Common myeloid progenitor, CD34-positive (primary cell): ENCODE data around the gene RNASEH2B.

Experiments
- CTCF ChIA-PET: fragments of 350-600 bp; sonication (Branson Sonifier 250); formaldehyde crosslinking; loops from one replicate; lab custom pipeline; 2021; ENCODE audit warnings: antibody characterized with exemption; lab: Charles Lee
- POLR2A ChIA-PET: fragments of 350-600 bp; sonication (Branson Sonifier 250); formaldehyde crosslinking; loops from one replicate; lab custom pipeline; 2021; ENCODE audit warnings: antibody characterized with exemption; lab: Charles Lee
- DNase-seq, 3 donors: peaks; one replicate each; pipeline versions ENCODE4 v3.0.0 to v3.0.0-alpha.2; 2013
- H3K27ac ChIP-seq, 2 experiments: 1 replicate in 1 of 2; 2 replicates in 1 of 2; pipeline ENCODE4 v1.7.0; 2013; ENCODE audit warnings: inconsistent platforms in 2 of 2, low read length in 2 of 2, mild to moderate bottlenecking in 2 of 2, low read depth in 1 of 2, moderate library complexity in 1 of 2; ENCODE audit not compliant: severe bottlenecking in 2 of 2, insufficient read depth in 1 of 2, poor library complexity in 1 of 2
- H3K27me3 ChIP-seq, 5 experiments: replicated peaks in 2 of 5; 1 replicate in 3 of 5; 2 replicates in 2 of 5; pipeline versions ENCODE4 v1.6.1 to v1.7.0; 2013; ENCODE audit warnings: low read length in 4 of 5, mild to moderate bottlenecking in 2 of 5, moderate library complexity in 2 of 5, inconsistent platforms in 1 of 5; ENCODE audit not compliant: insufficient read depth in 5 of 5, control insufficient read depth in 4 of 5
- H3K36me3 ChIP-seq, 4 experiments: 1 replicate in 2 of 4; 2 replicates in 2 of 4; pipeline versions ENCODE4 v1.6.1 to v1.7.0; 2013; ENCODE audit warnings: low read length in 3 of 4, control low read depth in 1 of 4, mild to moderate bottlenecking in 1 of 4; ENCODE audit not compliant: control insufficient read depth in 4 of 4, insufficient read depth in 4 of 4
- H3K4me1 ChIP-seq, 4 experiments: 1 replicate in 3 of 4; 2 replicates in 1 of 4; pipeline versions ENCODE4 v1.6.1 to v1.7.1; 2013; ENCODE audit warnings: low read length in 3 of 4, mild to moderate bottlenecking in 3 of 4, control low read depth in 1 of 4, inconsistent platforms in 1 of 4, moderate library complexity in 1 of 4; ENCODE audit not compliant: control insufficient read depth in 4 of 4, insufficient read depth in 4 of 4; ENCODE audit errors: control extremely low read depth in 1 of 4
- H3K4me3 ChIP-seq, 7 experiments: 1 replicate in 4 of 7; 2 replicates in 3 of 7; pipeline versions ENCODE4 v1.5.1 to v1.7.0; 2013; ENCODE audit warnings: mild to moderate bottlenecking in 7 of 7, low read length in 6 of 7, moderate library complexity in 6 of 7, inconsistent platforms in 2 of 7, low read depth in 2 of 7, control low read depth in 1 of 7; ENCODE audit not compliant: insufficient read depth in 4 of 7, control insufficient read depth in 1 of 7; ENCODE audit errors: extremely low read depth in 1 of 7
- H3K9me3 ChIP-seq, 5 experiments: 1 replicate in 4 of 5; 2 replicates in 1 of 5; pipeline versions ENCODE4 v1.6.1 to v1.7.1; 2013; ENCODE audit warnings: low read length in 4 of 5, mild to moderate bottlenecking in 2 of 5, inconsistent platforms in 1 of 5, low read depth in 1 of 5, moderate library complexity in 1 of 5; ENCODE audit not compliant: control insufficient read depth in 4 of 5, insufficient read depth in 2 of 5; ENCODE audit errors: control extremely low read depth in 1 of 5
- WGBS: methylation state at CpG from one replicate; pipeline ENCODE4 v1.1.5; 2013; ENCODE audit not compliant: insufficient coverage; 5-methylcytosine and 5-hydroxymethylcytosine counted together

The RNASEH2B gene

DNA sequence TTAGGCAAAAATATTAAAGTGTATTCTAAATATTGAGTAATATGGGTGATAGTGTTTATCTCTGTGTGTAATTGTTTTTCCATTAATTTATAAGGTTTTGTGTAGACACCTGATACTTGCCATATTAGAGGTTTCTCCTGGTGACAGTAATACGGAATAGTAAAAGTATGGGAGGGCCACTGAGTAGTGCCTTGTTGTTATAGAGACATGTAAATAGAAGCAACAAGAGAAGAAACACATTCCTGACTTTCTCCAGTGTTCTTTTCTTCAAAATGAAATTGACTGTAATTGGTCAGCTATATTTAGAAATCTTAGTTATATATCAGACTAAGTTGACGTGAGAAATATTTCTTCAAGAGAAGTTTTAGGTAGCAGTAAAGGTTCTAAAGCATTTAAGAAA, 18.5 kb downstream of the RNASEH2B start:
- Histone ChIP-seq H3K36me3 (peaks cover 17 to 51% (median 36%) of the 10 kb centered on the region in 4 experiments), H3K4me3 (no peak overlapping the region), H3K4me1 (peaks cover 0 to 8% (median 7%) of the 10 kb centered on the region in 4 experiments), H3K9me3 (peaks cover 7 to 28% (median 9%) of the 10 kb centered on the region in 5 experiments), H3K27me3 (no peaks in the 10 kb centered on the region), H3K27ac (no peak overlapping the region)
- DNase-seq, result peak in 1 of 3 donors; percentile 23
- ChIA-PET CTCF (interaction anchor here (0.6 to 1.6 kb wide), 7 partner anchors 10 to 953 kb away, joined by 3 to 6 read pairs (median 3); no protein-coding TSS in a partner anchor), POLR2A (no interaction called here)
- 100% methylated on average over 1 of the region's 2 CpGs for WGBS

DNA sequence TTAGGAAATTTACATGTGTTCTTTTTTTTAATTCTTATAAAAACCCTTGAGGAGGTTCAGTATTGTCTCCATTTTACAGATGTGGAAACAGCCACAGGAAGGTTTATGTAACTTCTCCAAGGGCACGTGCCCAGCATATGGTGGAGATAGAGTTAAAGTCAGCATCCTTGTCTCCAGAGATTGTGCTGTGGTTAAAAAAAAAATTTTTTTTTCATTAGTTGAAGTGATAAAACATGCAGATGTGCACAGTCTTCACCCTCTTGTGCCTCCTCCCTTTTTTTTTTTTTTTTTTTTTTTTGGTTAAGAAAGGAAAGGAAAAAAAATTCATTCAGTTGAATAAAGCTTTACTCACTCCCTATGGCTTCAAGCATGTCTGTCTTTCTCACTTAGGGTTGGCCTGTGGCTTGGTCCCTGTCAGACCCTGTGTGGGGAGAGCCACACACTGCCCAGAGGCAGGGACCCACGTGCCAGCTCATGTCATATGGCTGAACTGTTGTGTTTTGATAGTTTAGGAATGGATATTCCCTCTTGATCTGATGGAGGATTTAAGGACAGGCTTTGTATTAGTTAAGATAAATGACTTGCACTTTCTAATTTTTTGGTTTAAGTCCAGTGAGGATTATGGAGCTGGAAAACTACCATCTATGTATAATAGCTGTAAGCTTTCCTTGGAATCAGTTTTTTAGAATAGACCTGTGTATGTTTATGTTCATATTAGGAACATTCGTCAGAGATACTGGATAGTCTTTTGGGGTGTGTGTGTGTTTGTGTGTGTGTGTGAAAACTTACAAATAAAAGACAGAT, 19.3 kb downstream of the RNASEH2B start:
- H3K4me1 ChIP-seq, result peaks cover 0 to 8% (median 7%) of the 10 kb centered on the region in 4 experiments
- WGBS, result 83% methylated on average over 3 of the region's 3 CpGs
- H3K27me3 ChIP-seq, result no peaks in the 10 kb centered on the region
- DNase-seq, result peak in 2 of 3 donors; percentile 51 to 72
- H3K27ac ChIP-seq, result no peak overlapping the region
- H3K9me3 ChIP-seq, result peaks cover 5 to 20% (median 7%) of the 10 kb centered on the region in 5 experiments
- peaks cover 17 to 57% (median 42%) of the 10 kb centered on the region in 4 experiments for H3K36me3 ChIP-seq
- no peak overlapping the region for H3K4me3 ChIP-seq
- CTCF ChIA-PET, result interaction anchor here (0.6 to 2.0 kb wide), 9 partner anchors 8 to 954 kb away, joined by 3 to 9 read pairs (median 3); no protein-coding TSS in a partner anchor
- POLR2A ChIA-PET, result interaction anchor here (0.7 kb wide), 1 partner anchor 822 kb away, joined by 3 read pairs; no protein-coding TSS in a partner anchor

DNA sequence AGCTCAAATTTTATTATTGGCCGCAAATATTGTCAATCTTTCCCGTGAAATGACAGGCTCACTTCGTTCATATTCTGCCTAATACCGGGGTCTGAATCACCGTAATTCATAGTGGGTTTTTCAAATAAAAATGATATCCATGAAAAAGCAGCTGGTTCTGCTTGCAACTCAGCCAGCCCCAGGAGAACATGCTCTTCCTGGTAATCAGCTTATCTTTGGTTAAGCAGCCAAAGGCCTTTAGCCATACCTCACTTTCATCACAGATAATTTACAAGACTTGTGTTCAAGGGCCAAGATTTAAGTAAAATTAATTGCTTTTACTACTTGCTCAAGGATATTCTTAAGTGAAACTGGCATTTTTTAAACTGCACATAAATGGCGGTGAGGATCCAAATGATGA, 22.5 kb downstream of the RNASEH2B start:
- no peaks in the 10 kb centered on the region for H3K27me3 ChIP-seq
- CTCF ChIA-PET, result interaction anchor here (0.7 to 1.2 kb wide), 4 partner anchors 15 to 138 kb away, joined by 3 read pairs; no protein-coding TSS in a partner anchor
- H3K4me3 ChIP-seq, result no peak overlapping the region
- peaks cover 0 to 2% (median 0%) of the 10 kb centered on the region in 5 experiments for H3K9me3 ChIP-seq
- DNase-seq, result no peak
- peaks cover 26 to 81% (median 62%) of the 10 kb centered on the region in 4 experiments for H3K36me3 ChIP-seq
- WGBS, result 98% methylated on average over 6 of the region's 6 CpGs
- H3K4me1 ChIP-seq, result peaks cover 0 to 8% (median 7%) of the 10 kb centered on the region in 4 experiments
- POLR2A ChIA-PET, result interaction anchor here (0.6 kb wide), 1 partner anchor 1910 kb away, joined by 3 read pairs; no protein-coding TSS in a partner anchor
- H3K27ac ChIP-seq, result no peak overlapping the region

DNA sequence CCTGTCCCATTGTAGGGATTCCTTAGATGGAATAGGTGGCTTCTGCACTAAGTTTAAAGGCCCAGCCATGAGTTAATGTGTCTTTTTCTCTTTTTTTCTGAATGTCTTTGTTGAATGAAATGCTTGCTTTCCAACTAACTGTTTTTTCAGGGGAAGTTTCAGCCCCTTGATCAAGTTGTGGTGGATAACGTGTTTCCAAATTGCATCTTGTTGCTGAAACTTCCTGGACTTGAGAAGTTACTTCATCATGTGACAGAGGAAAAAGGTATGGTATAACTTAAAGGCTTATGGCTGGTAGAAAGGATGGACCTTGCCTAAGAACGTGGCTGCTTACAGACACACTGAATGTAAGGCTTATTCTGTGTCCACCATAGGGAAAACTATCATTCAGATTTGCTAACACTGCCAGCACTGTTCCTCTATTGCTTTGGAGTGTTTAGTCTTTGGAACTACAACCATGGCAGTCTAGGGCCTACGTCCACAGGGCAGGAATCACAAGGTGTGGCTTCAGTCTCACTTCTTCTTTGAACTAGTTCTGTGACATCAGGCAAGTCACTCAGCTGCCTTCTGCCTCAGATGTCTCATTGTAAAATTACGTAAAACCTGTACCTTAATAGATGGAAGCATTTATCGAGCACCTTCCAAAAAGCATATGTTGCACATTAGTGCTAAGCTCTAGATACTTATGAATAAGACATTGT, 25.3 kb downstream of the RNASEH2B start:
- H3K27ac ChIP-seq, result no peak overlapping the region
- CTCF ChIA-PET, result interaction anchor here (1.4 kb wide), 1 partner anchor 21 kb away, joined by 3 read pairs; no protein-coding TSS in a partner anchor
- no peaks in the 10 kb centered on the region for H3K4me1 ChIP-seq
- H3K4me3 ChIP-seq, result no peak overlapping the region
- no peaks in the 10 kb centered on the region for H3K27me3 ChIP-seq
- peaks cover 0 to 6% (median 3%) of the 10 kb centered on the region in 5 experiments for H3K9me3 ChIP-seq
- H3K36me3 ChIP-seq, result peaks cover 42 to 87% (median 71%) of the 10 kb centered on the region in 4 experiments
- no peak for DNase-seq
- POLR2A ChIA-PET, result no interaction called here
- 94% methylated on average over 4 of the region's 5 CpGs for WGBS

DNA sequence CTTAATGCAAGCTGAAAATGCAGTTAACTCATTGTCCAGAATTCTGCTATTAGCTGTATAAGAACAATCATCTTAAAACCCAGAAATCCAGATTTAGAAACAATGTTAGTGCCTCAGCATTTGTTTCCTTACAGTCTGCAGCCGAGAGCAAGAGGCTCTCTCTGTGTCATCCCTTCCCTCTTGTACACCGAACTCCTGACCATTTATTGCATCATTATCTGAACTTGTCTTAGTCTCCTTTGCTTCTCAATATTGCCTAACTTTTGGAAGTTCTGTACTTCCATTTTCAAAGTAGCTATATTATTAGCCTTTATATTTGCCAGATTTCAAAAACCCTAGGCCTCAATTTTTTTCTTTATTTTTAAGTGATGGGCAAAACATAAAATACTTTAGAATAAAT, 27.1 kb downstream of the RNASEH2B start:
- Histone ChIP-seq H3K27ac (no peak overlapping the region), H3K4me3 (no peak overlapping the region), H3K9me3 (peaks cover 0 to 6% (median 3%) of the 10 kb centered on the region in 5 experiments), H3K4me1 (no peaks in the 10 kb centered on the region), H3K36me3 (peaks cover 49 to 89% (median 74%) of the 10 kb centered on the region in 4 experiments), H3K27me3 (no peaks in the 10 kb centered on the region)
- no peak for DNase-seq
- 100% methylated on average over 2 of the region's 2 CpGs for WGBS
- CTCF ChIA-PET, result interaction anchor here (1.6 kb wide), 2 partner anchors 8 to 51 kb away, joined by 3 read pairs; no protein-coding TSS in a partner anchor
- POLR2A ChIA-PET, result no interaction called here

DNA sequence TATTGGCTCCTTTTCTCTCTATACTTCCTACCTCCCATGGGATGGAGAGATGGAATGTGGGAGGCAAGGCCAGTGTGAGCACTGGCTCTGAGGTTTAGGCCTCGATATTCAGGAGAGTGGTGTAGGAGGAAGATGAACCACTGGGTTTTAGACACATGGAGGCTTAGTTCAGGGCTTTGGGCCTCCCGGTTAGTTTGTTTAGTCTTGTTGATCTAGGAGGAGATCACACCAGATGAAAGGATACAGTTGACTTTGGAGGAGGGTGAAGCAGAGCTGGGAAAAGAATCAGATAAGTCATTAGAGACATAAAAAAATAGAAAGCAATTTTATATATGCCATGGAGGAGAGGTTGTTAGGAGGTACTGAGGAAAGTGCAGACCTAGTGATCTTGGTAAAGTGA, 30.9 kb downstream of the RNASEH2B start:
- Histone ChIP-seq H3K4me3 (no peak overlapping the region), H3K4me1 (no peaks in the 10 kb centered on the region), H3K9me3 (peaks cover 0 to 6% (median 3%) of the 10 kb centered on the region in 5 experiments), H3K27ac (no peak overlapping the region), H3K36me3 (peaks cover 42 to 84% (median 64%) of the 10 kb centered on the region in 4 experiments), H3K27me3 (no peaks in the 10 kb centered on the region)
- CTCF ChIA-PET, result interaction anchor here (1.0 to 1.3 kb wide), 2 partner anchors 10 to 25 kb away, joined by 3 read pairs; no protein-coding TSS in a partner anchor
- DNase-seq, result no peak
- WGBS, result no CpG with 5 or more reads among the region's 2 CpGs
- POLR2A ChIA-PET, result interaction anchor here (0.8 to 1.1 kb wide), 2 partner anchors 18 to 19 kb away, joined by 3 read pairs; no protein-coding TSS in a partner anchor
